CD4-positive, alpha-beta T cell treated with Interleukin-6 for 4 hours (primary cell): Measurements from ENCODE around the gene LYRM4.

Experiments used
- DNase-seq: peaks from one replicate; pipeline ENCODE4 v3.0.0-alpha.2; 2020; ENCODE audit warnings: mixed read lengths

Gene LYRM4

GRCh38 chr6:5241252-5241651, 19.5 kb downstream of the LYRM4 start:
- no peak for DNase-seq

GRCh38 chr6:5238336-5238735, 22.4 kb downstream of the LYRM4 start:
- no peak for DNase-seq

GRCh38 chr6:5237805-5238204, 22.9 kb downstream of the LYRM4 start:
- no peak for DNase-seq

GRCh38 chr6:5235830-5236229, 24.9 kb downstream of the LYRM4 start:
- no peak for DNase-seq

DNA sequence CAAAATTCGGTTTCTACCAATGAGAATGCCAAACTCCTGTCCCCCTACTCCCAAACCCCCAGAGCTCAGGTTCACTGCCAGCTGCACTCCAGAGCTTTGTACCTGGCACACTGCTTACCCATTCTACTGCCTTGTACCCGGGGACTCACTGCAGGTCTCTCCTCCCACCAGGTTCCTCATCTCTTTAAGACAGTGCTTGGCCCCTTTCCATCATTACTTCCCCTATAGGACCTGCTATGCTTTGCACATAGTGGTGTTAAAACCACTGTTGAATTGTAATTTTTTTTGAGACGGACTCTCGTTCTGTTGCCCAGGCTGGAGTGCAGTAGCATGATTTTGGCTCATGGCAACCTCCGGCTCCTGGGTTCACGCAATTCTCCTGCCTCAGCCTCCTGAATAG, 25.9 kb downstream of the LYRM4 start:
- DNase-seq, result no peak

DNA sequence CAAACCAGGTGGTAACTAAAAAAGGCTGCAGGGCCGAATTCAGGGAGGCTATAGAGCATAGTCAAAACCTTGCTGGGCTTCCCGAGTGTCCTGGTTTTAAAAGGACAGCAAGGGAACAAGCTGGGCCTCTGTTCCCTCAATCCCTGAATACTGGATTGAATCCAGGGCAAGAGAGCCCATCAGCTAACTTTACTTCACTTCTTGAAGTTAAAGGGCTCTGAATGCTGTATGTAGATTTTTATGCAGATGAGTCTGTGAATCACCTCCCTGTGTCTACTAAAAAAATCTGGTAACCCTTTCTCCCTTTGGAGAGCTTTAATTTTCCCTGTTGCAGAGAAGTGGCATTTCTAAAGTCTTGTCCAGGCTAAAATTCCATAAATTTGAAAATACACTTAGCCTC, 29.5 kb downstream of the LYRM4 start:
- no peak for DNase-seq

DNA sequence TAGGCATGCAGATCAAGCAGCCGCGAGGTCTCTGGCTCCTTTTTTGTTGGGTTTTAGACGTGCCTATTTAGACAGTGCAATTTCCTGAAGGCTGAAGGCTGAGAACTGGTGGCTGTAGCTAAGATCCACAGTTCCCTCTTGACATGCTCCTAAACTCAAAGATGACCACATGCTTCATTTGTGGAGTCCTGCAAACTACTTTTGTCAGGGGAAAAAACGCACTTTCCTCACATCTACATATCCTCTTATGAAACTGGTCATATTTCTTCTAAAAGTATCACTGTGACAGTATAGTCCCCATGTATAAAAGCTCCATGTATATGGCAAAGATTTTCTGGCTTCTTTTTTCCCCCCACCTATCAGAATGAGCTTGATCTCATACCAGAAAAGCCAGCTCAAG, 30.7 kb downstream of the LYRM4 start:
- no peak for DNase-seq

DNA sequence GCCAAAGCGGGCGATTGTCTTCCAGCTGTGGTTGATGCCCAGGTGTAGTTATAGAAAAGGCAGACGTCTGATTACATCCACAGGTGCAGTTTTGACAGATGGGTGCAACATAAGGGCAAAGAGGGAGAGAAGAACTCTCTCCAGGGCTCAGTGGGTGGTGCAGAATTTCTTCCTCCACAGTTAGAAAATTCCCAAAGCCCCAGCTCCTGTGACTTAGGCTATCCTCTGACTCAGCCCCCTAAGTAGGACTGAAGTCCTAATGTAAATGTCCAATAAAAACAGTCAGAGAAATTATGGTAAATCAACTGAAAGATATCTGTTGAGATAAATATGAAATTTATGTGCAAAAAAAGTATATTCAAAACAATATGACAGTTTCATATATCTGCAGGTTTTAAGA, 31.4 kb downstream of the LYRM4 start:
- no peak for DNase-seq

- DNase-seq, result no peak
These were observed 37.4 kb downstream of the LYRM4 start for GRCh38 chr6:5223309-5223708.

DNA sequence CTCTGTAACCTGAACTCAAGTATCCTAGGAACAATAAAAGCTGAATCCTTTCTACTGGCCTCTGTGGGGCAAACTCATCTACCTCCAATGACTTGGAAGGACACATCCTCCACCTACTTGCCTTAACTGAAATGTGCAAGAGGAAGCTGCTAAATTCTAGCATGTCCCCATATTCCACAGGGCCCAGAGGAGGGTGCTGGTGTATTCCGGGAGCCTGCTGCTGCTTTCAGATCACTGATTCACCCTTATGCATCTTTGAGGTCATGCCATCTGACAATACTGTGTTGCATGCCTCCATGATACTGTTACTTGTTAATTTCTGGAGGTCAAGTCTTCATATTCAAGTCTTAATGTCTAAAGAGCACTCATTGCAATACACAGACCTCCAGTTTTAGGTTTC, 40.3 kb downstream of the LYRM4 start:
- DNase-seq, result no peak

DNA sequence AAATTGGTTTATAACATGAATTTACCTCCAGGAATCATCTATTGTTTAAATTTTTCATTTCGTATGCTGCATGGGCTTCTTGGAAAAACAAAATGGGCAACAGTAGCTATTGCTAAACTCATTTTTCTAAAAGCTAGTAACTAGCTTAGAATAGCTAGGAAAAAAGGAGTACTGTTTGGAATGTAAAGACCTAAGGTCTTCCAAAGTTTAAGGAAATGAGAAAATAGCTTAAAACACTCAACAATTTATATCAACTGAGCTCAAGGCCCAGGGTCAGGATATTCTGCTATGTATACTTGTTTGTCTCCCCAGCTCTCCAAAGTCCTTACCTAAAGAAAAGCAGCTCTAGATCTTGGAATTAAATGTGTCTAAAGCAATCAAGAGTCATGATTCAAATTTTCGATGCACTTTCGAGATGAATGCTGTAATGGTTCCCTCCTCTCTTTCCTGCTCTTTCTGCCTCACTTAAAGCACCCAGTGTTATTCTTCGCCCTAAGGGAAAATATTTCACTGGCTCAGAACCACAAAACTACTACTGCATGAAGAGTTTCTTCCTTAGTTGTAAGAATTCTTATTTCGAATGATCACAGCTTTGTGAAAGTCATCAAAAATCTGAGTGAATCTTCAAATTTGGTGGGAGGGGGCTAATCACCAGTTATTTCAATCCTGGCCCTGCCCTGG, 41.6 kb downstream of the LYRM4 start:
- no peak for DNase-seq

GRCh38 chr6:5217356-5217755, 43.4 kb downstream of the LYRM4 start:
- DNase-seq, result no peak

GRCh38 chr6:5215799-5216198, 45.0 kb downstream of the LYRM4 start:
- no peak for DNase-seq

- DNase-seq, result no peak
These were observed 45.6 kb downstream of the LYRM4 start for GRCh38 chr6:5215159-5215558.

DNA sequence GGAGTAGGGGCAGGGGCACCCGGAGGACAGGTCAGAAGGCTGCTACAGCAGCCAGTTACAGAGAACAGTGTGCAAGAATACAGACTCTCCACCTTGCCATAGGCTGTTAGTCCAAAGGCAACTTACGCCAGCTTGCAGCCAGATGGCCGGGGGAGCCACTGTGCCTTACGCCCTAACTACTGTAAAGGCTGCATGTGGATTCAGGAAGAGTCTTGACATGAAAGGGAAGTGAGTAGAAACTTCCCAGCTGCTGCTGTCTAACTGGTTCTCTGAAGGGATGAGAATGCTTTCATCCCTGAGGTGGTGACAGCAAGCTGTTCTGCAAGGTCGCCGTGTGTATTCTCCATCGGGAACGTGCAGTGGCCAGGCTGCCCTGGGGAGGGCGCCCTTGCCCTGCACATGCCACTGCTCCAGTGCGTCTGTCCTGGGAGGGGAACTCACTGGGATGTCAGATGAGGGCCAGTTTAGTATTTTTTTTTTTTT, 46.1 kb downstream of the LYRM4 start:
- no peak for DNase-seq

DNA sequence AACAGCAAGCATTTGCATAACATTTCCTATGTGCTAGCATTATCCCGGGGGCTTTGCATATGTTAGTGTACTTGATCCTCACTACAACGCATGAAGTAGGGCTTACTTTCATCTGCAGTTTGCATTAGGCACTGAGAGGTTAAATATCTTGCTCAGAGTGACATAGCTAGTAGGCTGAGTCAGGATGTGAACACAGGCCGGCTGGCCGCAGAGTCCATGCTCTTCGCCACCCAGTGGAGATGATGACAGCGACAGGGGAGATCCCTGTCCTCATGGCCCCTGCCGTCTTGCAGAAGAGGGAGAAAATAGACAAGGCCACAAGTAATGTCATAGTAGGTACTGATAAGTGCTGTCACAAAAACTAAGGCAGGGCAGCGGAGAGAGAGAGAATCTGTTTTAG, 46.9 kb downstream of the LYRM4 start:
- DNase-seq, result no peak

DNA sequence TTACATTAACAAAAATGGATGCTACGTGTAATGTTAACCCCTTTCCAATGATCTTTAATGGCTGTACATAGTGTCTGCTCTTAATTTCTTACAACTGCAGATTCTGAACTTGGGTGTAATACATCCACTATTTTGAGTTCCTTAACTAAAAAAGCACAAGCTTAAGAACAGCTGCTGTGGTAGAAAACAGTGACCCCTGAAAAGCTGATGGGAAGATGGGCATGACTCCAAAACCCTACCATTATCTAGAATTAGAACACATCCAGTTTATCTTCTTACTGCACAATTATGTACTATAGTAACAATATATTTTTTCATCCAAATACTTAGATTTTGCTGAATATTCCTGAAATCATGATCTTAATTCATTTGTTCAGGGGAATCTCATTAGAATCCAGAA, 49.3 kb downstream of the LYRM4 start:
- no peak for DNase-seq

GRCh38 chr6:5208471-5208971, 52.2 kb downstream of the LYRM4 start:
- DNase-seq, result no peak

GRCh38 chr6:5208057-5208456, 52.7 kb downstream of the LYRM4 start:
- DNase-seq, result no peak

GRCh38 chr6:5206920-5207561, 53.7 kb downstream of the LYRM4 start:
- no peak for DNase-seq

- no peak for DNase-seq
These were observed 54.6 kb downstream of the LYRM4 start for GRCh38 chr6:5205877-5206850.

- no peak for DNase-seq
These were observed 55.7 kb downstream of the LYRM4 start for GRCh38 chr6:5205035-5205507.

GRCh38 chr6:5204376-5204775, 56.4 kb downstream of the LYRM4 start:
- DNase-seq, result no peak
